ENCODE results near the gene STX8.

Gene STX8

GRCh38 chr17:9227819-9228407, 347.7 kb downstream of the STX8 start:
- no peak for DNase-seq (ENCODE audit: low read depth)
- no peak overlapping the region for H3K4me3 ChIP-seq (ENCODE audit: low read depth, low read length)

- no peak overlapping the region for H3K4me3 ChIP-seq (ENCODE audit: low read depth, low read length)
- DNase-seq (ENCODE audit: low read depth) = no peak
These were observed 348.9 kb downstream of the STX8 start for GRCh38 chr17:9226794-9227135.

- DNase-seq (ENCODE audit: low read depth) = no peak
- H3K4me3 ChIP-seq (ENCODE audit: low read depth, low read length) = no peak overlapping the region
These were observed 349.4 kb downstream of the STX8 start for GRCh38 chr17:9226130-9226793.

- no peak overlapping the region for H3K4me3 ChIP-seq (ENCODE audit: low read depth, low read length)
- DNase-seq (ENCODE audit: low read depth) = no peak
These were observed 350.1 kb downstream of the STX8 start for GRCh38 chr17:9225305-9226101.

- DNase-seq (ENCODE audit: low read depth) = no peak
- no peak overlapping the region for H3K4me3 ChIP-seq (ENCODE audit: low read depth, low read length)
These were observed 351.1 kb downstream of the STX8 start for GRCh38 chr17:9224485-9224884.

- no peak for DNase-seq (ENCODE audit: low read depth)
These were observed 352.1 kb downstream of the STX8 start for GRCh38 chr17:9223531-9223930.

GRCh38 chr17:9221922-9222180, 353.8 kb downstream of the STX8 start:
- H3K4me3 ChIP-seq (ENCODE audit: low read depth, low read length) = no peak overlapping the region
- DNase-seq (ENCODE audit: low read depth) = no peak

More at GRCh38 chr17:9223531-9223930, 352.1 kb downstream of the STX8 start:
- no peak overlapping the region for H3K4me3 ChIP-seq (ENCODE audit: low read depth, low read length)

GRCh38 chr17:9221147-9221921, 354.3 kb downstream of the STX8 start:
- DNase-seq (ENCODE audit: low read depth) = no peak
- H3K4me3 ChIP-seq (ENCODE audit: low read depth, low read length) = no peak overlapping the region

- no peak overlapping the region for H3K4me3 ChIP-seq (ENCODE audit: low read depth, low read length)
- DNase-seq (ENCODE audit: low read depth) = no peak
These were observed 355.0 kb downstream of the STX8 start for GRCh38 chr17:9220398-9221146.

- no peak overlapping the region for H3K4me3 ChIP-seq (ENCODE audit: low read depth, low read length)
- no peak for DNase-seq (ENCODE audit: low read depth)
These were observed 355.8 kb downstream of the STX8 start for GRCh38 chr17:9219631-9220397.

GRCh38 chr17:9218911-9219310, 356.7 kb downstream of the STX8 start:
- DNase-seq (ENCODE audit: low read depth) = no peak
- H3K4me3 ChIP-seq (ENCODE audit: low read depth, low read length) = no peak overlapping the region

- no peak overlapping the region for H3K4me3 ChIP-seq (ENCODE audit: low read depth, low read length)
- no peak for DNase-seq (ENCODE audit: low read depth)
These were observed 357.5 kb downstream of the STX8 start for GRCh38 chr17:9218064-9218635.

- H3K4me3 ChIP-seq (ENCODE audit: low read depth, low read length) = no peak overlapping the region
- DNase-seq (ENCODE audit: low read depth) = no peak
These were observed 358.2 kb downstream of the STX8 start for GRCh38 chr17:9217151-9218056.

- no peak overlapping the region for H3K4me3 ChIP-seq (ENCODE audit: low read depth, low read length)
- DNase-seq (ENCODE audit: low read depth) = no peak
These were observed 360.2 kb downstream of the STX8 start for GRCh38 chr17:9215465-9215864.

- DNase-seq (ENCODE audit: low read depth) = no peak
- no peak overlapping the region for H3K4me3 ChIP-seq (ENCODE audit: low read depth, low read length)
These were observed 362.3 kb downstream of the STX8 start for GRCh38 chr17:9213303-9213640.

GRCh38 chr17:9212376-9213302, 363.0 kb downstream of the STX8 start:
- no peak overlapping the region for H3K4me3 ChIP-seq (ENCODE audit: low read depth, low read length)
- no peak for DNase-seq (ENCODE audit: low read depth)
